Ishikawa (cell line): ENCODE results near the gene CNIH4.

Experiments
- CEBPB ChIP-seq: IDR thresholded peaks from 2 replicates; pipeline ENCODE4 v1.6.1; 2012
- CREB1 ChIP-seq: IDR thresholded peaks from 2 replicates; pipeline ENCODE4 v1.6.1; 2012; ENCODE audit warnings: low read depth
- EGR1 ChIP-seq: IDR thresholded peaks from 2 replicates; pipeline ENCODE4 v1.6.1; 2012
- EP300 ChIP-seq: IDR thresholded peaks from 2 replicates; pipeline ENCODE4 v1.6.1; 2012; ENCODE audit warnings: borderline replicate concordance
- FOXM1 ChIP-seq: IDR thresholded peaks from 2 replicates; pipeline ENCODE4 v1.6.1; 2012; ENCODE audit warnings: low read depth, borderline replicate concordance
- NFIC ChIP-seq: IDR thresholded peaks from 2 replicates; pipeline ENCODE4 v1.6.1; 2012
- RAD21 ChIP-seq: IDR thresholded peaks from 2 replicates; pipeline ENCODE4 v1.6.1; 2012; ENCODE audit warnings: low read depth
- TAF1 ChIP-seq: IDR thresholded peaks from 2 replicates; pipeline ENCODE4 v1.6.1; 2012; ENCODE audit warnings: low read depth, mild to moderate bottlenecking
- TCF12 ChIP-seq: IDR thresholded peaks from 2 replicates; pipeline ENCODE4 v1.6.1; 2012; ENCODE audit warnings: low read depth
- TEAD4 ChIP-seq: IDR thresholded peaks from 2 replicates; pipeline ENCODE4 v1.6.1; 2012
- YY1 ChIP-seq: IDR thresholded peaks from 2 replicates; pipeline ENCODE4 v1.6.1; 2012; ENCODE audit warnings: low read depth
- ZBTB7A ChIP-seq: IDR thresholded peaks from 2 replicates; pipeline ENCODE4 v1.6.1; 2012; ENCODE audit warnings: low read depth
- TF ChIP-seq, protein P1 (sequence below): IDR thresholded peaks from 2 replicates; pipeline ENCODE4 v1.6.1; 2012; ENCODE audit warnings: low read depth, mild to moderate bottlenecking
- TF ChIP-seq, protein P2 (sequence below): IDR thresholded peaks from 2 replicates; pipeline ENCODE4 v1.6.1; 2012
- TF ChIP-seq, protein P3 (sequence below): IDR thresholded peaks from 2 replicates; pipeline ENCODE4 v1.6.1; 2012

Gene CNIH4

DNA sequence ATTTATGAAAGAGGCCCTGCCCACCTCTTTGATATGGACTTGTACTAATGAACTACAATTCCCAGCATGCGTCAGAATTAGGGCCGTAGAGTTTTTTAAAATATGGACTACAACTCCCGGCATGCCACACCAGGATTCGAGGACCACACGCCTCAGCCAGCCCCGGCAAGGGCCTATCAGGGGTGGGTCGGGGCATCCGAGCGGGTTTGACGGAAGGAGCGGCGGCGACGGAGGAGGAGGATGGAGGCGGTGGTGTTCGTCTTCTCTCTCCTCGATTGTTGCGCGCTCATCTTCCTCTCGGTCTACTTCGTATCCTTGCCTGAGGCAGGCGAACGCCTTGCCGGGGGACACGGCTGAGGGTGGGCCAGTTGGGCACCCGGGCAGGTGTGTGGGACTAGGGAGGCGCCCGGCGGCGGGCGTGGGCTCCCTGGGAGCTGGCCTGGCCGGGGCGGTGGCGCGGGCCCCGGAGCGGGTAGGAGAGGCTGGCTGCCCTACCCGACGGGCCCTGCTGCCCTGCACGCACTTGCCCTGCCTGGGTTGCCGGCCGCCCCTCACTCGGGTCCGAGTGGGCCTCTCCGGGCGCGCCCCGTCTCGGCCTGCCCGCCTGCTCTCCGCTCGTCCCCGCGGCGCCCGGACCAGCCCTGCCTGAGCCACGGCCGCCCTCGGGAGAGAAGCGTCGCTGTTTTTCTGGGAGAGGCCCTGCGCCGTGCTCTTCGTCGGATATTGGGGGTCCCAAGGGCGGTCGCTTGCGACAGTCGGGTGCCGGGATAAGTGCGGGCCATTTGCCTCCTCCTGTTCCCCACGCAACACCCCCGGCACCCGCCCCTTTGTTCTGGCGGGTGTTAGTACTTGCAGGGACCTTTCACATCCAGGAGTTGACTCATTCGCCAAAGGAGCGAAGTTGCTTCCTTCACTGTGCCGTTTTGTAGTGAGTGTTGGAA, at the start of gene CNIH4:
Gene CNIH4 (plus strand): TSS at position 195 of the 941 bp plus-strand sequence. CDS start 46 bp downstream, at position 241.
- TF ChIP-seq NFIC (no peak), YY1 (peak; percentile 76), ZBTB7A (no peak), CEBPB (no peak), RAD21 (no peak), TAF1 (peak; percentile 59), EGR1 (no peak), TCF12 (peak; percentile 2), FOXM1 (peak; percentile 98), CREB1 (0 out of 2 replicates have a peak, but pooled peaks have one; percentile 42), TEAD4 (no peak), EP300 (no peak)
- TF ChIP-seq, protein P1, sequence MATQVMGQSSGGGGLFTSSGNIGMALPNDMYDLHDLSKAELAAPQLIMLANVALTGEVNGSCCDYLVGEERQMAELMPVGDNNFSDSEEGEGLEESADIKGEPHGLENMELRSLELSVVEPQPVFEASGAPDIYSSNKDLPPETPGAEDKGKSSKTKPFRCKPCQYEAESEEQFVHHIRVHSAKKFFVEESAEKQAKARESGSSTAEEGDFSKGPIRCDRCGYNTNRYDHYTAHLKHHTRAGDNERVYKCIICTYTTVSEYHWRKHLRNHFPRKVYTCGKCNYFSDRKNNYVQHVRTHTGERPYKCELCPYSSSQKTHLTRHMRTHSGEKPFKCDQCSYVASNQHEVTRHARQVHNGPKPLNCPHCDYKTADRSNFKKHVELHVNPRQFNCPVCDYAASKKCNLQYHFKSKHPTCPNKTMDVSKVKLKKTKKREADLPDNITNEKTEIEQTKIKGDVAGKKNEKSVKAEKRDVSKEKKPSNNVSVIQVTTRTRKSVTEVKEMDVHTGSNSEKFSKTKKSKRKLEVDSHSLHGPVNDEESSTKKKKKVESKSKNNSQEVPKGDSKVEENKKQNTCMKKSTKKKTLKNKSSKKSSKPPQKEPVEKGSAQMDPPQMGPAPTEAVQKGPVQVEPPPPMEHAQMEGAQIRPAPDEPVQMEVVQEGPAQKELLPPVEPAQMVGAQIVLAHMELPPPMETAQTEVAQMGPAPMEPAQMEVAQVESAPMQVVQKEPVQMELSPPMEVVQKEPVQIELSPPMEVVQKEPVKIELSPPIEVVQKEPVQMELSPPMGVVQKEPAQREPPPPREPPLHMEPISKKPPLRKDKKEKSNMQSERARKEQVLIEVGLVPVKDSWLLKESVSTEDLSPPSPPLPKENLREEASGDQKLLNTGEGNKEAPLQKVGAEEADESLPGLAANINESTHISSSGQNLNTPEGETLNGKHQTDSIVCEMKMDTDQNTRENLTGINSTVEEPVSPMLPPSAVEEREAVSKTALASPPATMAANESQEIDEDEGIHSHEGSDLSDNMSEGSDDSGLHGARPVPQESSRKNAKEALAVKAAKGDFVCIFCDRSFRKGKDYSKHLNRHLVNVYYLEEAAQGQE, result no peak
- TF ChIP-seq, protein P2, sequence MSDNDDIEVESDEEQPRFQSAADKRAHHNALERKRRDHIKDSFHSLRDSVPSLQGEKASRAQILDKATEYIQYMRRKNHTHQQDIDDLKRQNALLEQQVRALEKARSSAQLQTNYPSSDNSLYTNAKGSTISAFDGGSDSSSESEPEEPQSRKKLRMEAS, result peak; percentile 65
- TF ChIP-seq, protein P3, sequence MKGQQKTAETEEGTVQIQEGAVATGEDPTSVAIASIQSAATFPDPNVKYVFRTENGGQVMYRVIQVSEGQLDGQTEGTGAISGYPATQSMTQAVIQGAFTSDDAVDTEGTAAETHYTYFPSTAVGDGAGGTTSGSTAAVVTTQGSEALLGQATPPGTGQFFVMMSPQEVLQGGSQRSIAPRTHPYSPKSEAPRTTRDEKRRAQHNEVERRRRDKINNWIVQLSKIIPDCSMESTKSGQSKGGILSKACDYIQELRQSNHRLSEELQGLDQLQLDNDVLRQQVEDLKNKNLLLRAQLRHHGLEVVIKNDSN, result peak; percentile 57

DNA sequence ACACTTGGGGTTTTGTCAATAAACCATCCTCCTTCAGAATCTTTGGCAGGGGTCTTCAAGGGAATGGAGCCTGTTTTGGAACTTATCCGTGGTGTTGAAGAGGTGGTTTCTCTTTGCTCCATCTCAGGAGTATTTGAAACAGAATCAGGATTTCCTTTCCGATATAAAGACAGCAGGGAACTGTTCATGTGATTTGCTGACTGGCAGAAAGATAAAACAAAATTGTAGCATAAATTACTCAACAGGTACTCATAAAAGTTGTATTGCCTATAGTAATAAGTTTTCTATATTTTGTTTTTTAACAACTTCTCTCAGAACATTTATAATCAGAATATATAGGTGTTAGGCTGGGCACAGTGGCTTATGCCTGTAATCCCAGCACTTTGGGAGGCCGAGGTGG, 48.6 kb upstream of the CNIH4 start:
- TF ChIP-seq, protein P2, result no peak
- TF ChIP-seq CREB1 (no peak), NFIC (no peak), FOXM1 (no peak), YY1 (no peak), TEAD4 (no peak), ZBTB7A (no peak), CEBPB (no peak), RAD21 (no peak), TCF12 (no peak), EP300 (no peak), TAF1 (no peak), EGR1 (no peak)
- TF ChIP-seq, protein P3, result no peak
- TF ChIP-seq, protein P1, result no peak

DNA sequence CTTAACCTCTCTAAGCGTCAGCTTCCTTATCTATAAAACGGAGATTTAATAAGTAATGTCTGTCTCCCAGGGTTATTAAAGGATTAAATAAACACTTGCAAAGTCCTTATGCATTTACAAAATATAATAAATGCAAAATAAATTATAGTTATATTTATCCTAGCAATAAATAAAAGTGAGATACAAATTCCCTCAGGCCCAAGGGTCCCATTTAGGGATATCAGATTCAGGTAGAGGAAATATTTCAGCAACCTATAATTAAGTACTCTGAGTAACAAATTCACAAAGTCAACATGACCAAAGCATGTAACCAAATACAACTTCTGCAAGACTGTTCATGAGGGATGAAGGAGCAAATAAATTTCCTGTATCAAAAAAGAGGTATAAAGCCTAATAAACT, 44.7 kb upstream of the CNIH4 start:
- TF ChIP-seq TEAD4 (no peak), FOXM1 (no peak), CREB1 (no peak), RAD21 (no peak), TCF12 (no peak), NFIC (no peak), ZBTB7A (no peak)
- TF ChIP-seq, protein P1, result no peak
